DND-41 (cell line): ENCODE results near the gene SCAMP1.

Source experiments
- ATAC-seq: fragments of 200-7000 bp; cut with Tn5 transposase; 3 replicates; pipeline ENCODE4 v1.9.1; 2021; ENCODE audit warnings: low read depth; ENCODE audit not compliant: insufficient read depth
- DNase-seq: peaks from one replicate; pipeline ENCODE4 v3.0.0-alpha.2; 2020
- H2AFZ ChIP-seq: 2 replicates; pipeline ENCODE4 v1.6.0; 2012; ENCODE audit warnings: low read depth, low read length
- H3K27ac ChIP-seq: 2 replicates; pipeline ENCODE4 v1.5.1; 2012; ENCODE audit warnings: low read length, inconsistent platforms
- H3K27me3 ChIP-seq: fragments of 200-600 bp; sonication (generic); 2 replicates; pipeline ENCODE4 v1.6.0; 2012; ENCODE audit warnings: low read length, mild to moderate bottlenecking, inconsistent platforms; ENCODE audit not compliant: insufficient read depth, poor library complexity
- H3K36me3 ChIP-seq: 2 replicates; pipeline ENCODE4 v1.5.1; 2012; ENCODE audit warnings: low read length, inconsistent platforms; ENCODE audit not compliant: insufficient read depth
- H3K4me1 ChIP-seq: 2 replicates; pipeline ENCODE4 v1.5.1; 2012; ENCODE audit warnings: mild to moderate bottlenecking, low read length; ENCODE audit not compliant: insufficient read depth
- H3K4me2 ChIP-seq: 2 replicates; pipeline ENCODE4 v1.6.0; 2012; ENCODE audit warnings: mild to moderate bottlenecking, moderate library complexity, low read length, inconsistent platforms; ENCODE audit not compliant: insufficient read depth
- H3K4me3 ChIP-seq, 2 experiments: fragments of 200-600 bp in 1 of 2; shearing (Covaris generic) in 1 of 2; 2 replicates each; pipeline ENCODE4 v1.5.1; 2012 to 2016; ENCODE audit warnings: inconsistent platforms in 2 of 2, low read length in 2 of 2, mild to moderate bottlenecking in 2 of 2, low read depth in 1 of 2, moderate library complexity in 1 of 2
- H3K79me2 ChIP-seq: 2 replicates; pipeline ENCODE4 v1.6.0; 2012; ENCODE audit warnings: low read length, inconsistent platforms; ENCODE audit not compliant: insufficient read depth
- H3K9ac ChIP-seq: 2 replicates; pipeline ENCODE4 v1.6.0; 2012; ENCODE audit warnings: low read depth, mild to moderate bottlenecking, inconsistent platforms, low read length, moderate library complexity
- H3K9me3 ChIP-seq: 2 replicates; pipeline ENCODE4 v1.5.1; 2012; ENCODE audit warnings: low read length, moderate library complexity, mild to moderate bottlenecking, inconsistent platforms; ENCODE audit not compliant: insufficient read depth, severe bottlenecking
- H4K20me1 ChIP-seq: 2 replicates; pipeline ENCODE4 v1.6.0; 2012; ENCODE audit warnings: low read length; ENCODE audit not compliant: insufficient read depth
- EZH2 ChIP-seq: IDR thresholded peaks from 3 replicates; pipeline ENCODE4 v1.6.1; 2012; ENCODE audit warnings: borderline replicate concordance, low read depth, mild to moderate bottlenecking, moderate library complexity, low read length, inconsistent platforms; ENCODE audit not compliant: severe bottlenecking
- TF ChIP-seq, protein P1 (sequence below): IDR thresholded peaks from 2 replicates; pipeline ENCODE4 v1.5.1; 2012; ENCODE audit warnings: borderline replicate concordance, low read length, moderate library complexity, mild to moderate bottlenecking; ENCODE audit not compliant: poor library complexity, severe bottlenecking; ENCODE audit errors: extremely low read depth

Gene SCAMP1

DNA sequence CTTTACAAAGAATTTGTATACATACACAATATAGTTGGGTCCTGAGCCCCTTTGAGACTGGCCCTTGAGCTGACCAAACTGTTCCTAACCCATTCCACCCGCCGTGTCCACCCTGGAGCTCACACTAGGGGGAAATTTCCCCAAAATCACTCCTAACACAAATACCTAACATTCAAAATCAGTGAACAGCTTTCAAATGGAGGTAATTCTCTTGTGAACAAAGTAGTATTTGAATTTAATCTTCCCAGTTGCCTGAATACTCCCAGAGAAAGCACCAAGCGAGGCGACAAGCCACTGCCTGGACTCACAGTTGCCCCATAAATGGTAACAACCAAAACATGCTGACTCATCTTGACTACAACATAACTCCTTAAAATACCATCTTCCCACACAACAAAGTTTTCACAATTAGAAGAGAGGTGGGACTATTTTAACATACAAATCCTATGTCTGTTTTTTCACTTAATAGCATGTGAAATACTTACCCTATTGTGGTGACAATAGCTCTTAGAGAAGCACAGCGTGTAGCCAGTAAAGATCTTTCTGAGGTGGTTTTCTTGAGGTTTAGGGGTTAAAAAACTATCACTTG lies 31.7 kb upstream of the SCAMP1 start:
- Histone ChIP-seq H3K4me2 (no peak overlapping the region), H2AFZ (no peak overlapping the region), H3K4me1 (no peaks in the 10 kb centered on the region), H3K9me3 (no peaks in the 10 kb centered on the region), H3K27ac (no peak overlapping the region), H3K36me3 (no peaks in the 10 kb centered on the region), H3K27me3 (no peaks in the 10 kb centered on the region), H3K79me2 (no peaks in the 10 kb centered on the region), H3K9ac (no peak overlapping the region), H3K4me3 (no peak overlapping the region), H4K20me1 (no peaks in the 10 kb centered on the region)
- TF ChIP-seq EZH2: no peak
- TF ChIP-seq, protein P1, sequence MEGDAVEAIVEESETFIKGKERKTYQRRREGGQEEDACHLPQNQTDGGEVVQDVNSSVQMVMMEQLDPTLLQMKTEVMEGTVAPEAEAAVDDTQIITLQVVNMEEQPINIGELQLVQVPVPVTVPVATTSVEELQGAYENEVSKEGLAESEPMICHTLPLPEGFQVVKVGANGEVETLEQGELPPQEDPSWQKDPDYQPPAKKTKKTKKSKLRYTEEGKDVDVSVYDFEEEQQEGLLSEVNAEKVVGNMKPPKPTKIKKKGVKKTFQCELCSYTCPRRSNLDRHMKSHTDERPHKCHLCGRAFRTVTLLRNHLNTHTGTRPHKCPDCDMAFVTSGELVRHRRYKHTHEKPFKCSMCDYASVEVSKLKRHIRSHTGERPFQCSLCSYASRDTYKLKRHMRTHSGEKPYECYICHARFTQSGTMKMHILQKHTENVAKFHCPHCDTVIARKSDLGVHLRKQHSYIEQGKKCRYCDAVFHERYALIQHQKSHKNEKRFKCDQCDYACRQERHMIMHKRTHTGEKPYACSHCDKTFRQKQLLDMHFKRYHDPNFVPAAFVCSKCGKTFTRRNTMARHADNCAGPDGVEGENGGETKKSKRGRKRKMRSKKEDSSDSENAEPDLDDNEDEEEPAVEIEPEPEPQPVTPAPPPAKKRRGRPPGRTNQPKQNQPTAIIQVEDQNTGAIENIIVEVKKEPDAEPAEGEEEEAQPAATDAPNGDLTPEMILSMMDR: no peak
- ATAC-seq: no peak; the same call in 2 of the 3 replicates
- DNase-seq: no peak

DNA sequence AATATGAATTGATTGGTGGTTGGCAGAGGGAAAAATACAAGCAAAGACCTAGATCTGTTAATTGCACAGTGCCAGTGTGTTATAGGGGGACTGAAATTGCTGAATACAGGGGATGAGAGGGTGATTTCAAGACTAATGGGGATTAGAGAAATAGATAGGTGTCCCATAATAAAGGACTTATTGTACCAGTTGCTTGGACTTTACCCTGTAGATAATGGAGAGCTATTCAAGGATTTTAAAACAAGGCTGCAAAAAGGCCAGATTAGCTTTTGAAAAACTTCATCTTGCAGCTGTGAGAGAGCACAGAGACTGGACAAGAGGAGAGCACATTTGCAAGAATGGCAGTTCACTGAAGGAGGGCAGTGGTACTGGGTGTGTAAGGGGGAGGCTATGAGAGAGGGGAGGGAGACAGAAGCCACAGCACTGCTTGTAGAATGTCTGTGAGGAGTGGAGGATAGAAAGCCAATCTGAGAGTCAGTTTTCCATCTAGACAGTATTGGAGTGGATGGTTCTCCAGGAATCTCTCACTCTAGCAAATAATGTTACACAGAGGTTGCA lies 28.8 kb upstream of the SCAMP1 start:
- Histone ChIP-seq H3K4me1 (no peaks in the 10 kb centered on the region), H2AFZ (no peak overlapping the region), H3K27me3 (no peaks in the 10 kb centered on the region), H3K36me3 (no peaks in the 10 kb centered on the region), H4K20me1 (no peaks in the 10 kb centered on the region), H3K27ac (no peak overlapping the region), H3K79me2 (no peaks in the 10 kb centered on the region), H3K4me2 (no peak overlapping the region), H3K9ac (no peak overlapping the region), H3K4me3 (no peak overlapping the region), H3K9me3 (no peaks in the 10 kb centered on the region)
- ATAC-seq: no peak
- TF ChIP-seq, protein P1: no peak
- no peak for TF ChIP-seq EZH2
- DNase-seq: no peak

DNA sequence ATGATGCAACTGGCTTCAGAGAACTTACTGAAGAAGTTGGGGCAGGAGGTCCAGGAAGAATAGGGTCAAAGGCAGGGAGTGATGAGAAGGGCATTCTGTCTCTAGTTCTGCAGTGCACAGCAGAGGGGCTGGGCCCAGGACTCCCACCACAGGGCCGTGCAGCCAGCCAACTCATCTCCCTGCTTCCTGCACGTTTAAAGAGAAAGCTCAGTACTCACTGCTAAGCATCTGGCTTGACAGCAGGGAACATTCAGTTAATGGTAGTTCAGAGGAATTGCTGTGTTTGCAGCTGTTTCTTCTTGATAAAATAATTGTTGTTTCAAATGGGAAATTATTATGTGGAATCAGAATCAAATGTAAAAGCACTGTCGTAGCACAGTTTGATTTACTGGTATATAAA lies 25.6 kb upstream of the SCAMP1 start:
- Histone ChIP-seq H3K9ac (no peak overlapping the region), H3K4me2 (no peak overlapping the region), H4K20me1 (no peaks in the 10 kb centered on the region), H2AFZ (no peak overlapping the region), H3K4me3 (no peak overlapping the region), H3K9me3 (peaks cover 8% of the 10 kb centered on the region), H3K27me3 (no peaks in the 10 kb centered on the region), H3K36me3 (no peaks in the 10 kb centered on the region), H3K27ac (no peak overlapping the region), H3K4me1 (no peaks in the 10 kb centered on the region), H3K79me2 (no peaks in the 10 kb centered on the region)
- ATAC-seq (no peak), DNase-seq (no peak)
- TF ChIP-seq EZH2: no peak
- TF ChIP-seq, protein P1: no peak
